ENCODE data around the gene LRRC39. TPM values are rescaled to one million over a fixed set of nuclear protein-coding genes. Genes with fewer than 3 reads are reported as not detected.

The LRRC39 gene
- total RNA-seq, 1 experiment from 2014 or later: 0.52 TPM

DNA sequence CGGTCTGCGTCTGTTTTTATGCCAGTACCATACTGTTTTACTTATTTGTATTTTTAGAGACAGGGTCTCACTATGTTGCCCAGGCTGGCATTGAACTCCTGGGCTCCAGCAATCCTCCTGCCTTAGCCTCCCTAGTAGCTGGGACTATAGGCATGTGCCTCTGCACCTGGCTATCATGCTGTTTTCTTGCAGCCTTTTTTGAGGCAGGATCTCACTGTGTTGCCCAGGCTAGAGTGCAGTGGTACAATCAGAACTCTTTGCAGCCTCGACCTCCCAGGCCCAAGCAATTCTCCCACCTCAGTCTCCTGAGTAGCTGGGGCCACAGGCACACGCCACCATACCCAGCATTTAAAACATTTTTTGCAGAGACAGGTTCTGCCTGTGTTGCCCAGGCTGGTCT, 5.3 kb upstream of the LRRC39 start:
- no peak for DNase-seq
- Histone ChIP-seq H3K4me3 (ENCODE audit: insufficient read depth, low read depth, low read length) (no peak overlapping the region), H3K27me3 (ENCODE audit: control insufficient read depth, insufficient read depth, low read length) (no peaks in the 10 kb centered on the region), H3K36me3 (replicated peaks; ENCODE audit: control insufficient read depth, insufficient read depth, low read length) (no peaks in the 10 kb centered on the region)

DNA sequence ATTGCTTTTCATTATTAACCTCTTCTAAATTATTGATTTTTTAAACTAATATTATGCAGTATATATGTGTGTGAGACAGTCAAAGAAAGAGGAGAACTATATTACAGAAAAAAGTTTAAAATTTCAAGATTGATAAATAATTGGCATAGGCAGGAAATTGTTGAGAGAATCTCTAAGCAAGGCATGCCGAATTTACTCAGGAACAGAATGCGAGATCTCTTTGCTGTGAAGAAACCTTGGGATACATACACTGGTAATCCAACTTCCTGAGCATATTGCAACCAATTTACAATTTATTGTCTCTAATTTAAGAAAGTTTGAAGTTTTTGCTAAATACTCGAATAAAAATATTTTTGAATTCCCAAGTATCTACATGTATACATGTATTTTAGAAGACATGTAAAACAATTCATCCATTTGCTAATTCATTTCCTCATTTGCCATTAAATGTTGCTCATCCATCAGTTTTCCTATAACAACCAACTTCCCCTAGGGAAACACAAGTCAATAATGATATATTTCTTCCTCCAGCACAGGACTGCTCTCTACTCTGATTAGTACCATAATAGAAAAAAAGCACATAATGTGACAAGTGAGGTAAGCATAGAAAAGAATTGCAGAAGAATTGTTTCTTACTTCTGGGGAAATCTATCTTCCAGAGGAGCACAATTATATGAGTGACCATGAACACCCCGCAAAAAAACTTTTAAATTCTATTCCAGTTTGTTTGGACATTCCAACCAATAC, 588 bp downstream of the LRRC39 start:
- no peak for DNase-seq
- H3K36me3 ChIP-seq (replicated peaks; ENCODE audit: control insufficient read depth, insufficient read depth, low read length): no peaks in the 10 kb centered on the region
- no peak overlapping the region for H3K4me3 ChIP-seq (ENCODE audit: insufficient read depth, low read depth, low read length)
- no peaks in the 10 kb centered on the region for H3K27me3 ChIP-seq (ENCODE audit: control insufficient read depth, insufficient read depth, low read length)

GRCh38 chr1:100168051-100168450, 10.0 kb downstream of the LRRC39 start:
- H3K27me3 ChIP-seq (ENCODE audit: control insufficient read depth, insufficient read depth, low read length): no peaks in the 10 kb centered on the region
- DNase-seq: no peak
- H3K36me3 ChIP-seq (replicated peaks; ENCODE audit: control insufficient read depth, insufficient read depth, low read length): no peaks in the 10 kb centered on the region
- no peak overlapping the region for H3K4me3 ChIP-seq (ENCODE audit: insufficient read depth, low read depth, low read length)

DNA sequence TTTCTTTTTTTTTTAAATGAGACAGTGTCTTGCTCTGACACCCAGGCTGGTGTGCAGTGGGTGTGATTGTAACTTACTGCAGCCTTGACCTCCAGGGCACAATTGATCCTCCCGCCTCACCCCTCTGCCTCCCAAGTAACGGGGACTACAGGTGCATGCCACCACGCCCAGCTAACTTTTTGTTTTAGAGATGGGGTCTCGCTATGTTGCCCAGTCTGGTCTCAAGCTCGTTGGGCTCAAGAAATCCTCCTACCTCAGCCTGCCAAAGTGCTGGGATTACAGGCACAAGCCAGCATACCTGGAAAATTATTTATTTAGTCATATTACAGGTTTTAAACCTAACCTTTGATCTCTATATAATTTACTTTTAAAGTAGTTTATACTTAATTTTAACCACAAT, 13.4 kb downstream of the LRRC39 start:
- H3K27me3 ChIP-seq (ENCODE audit: control insufficient read depth, insufficient read depth, low read length): no peaks in the 10 kb centered on the region
- no peak overlapping the region for H3K4me3 ChIP-seq (ENCODE audit: insufficient read depth, low read depth, low read length)
- H3K36me3 ChIP-seq (replicated peaks; ENCODE audit: control insufficient read depth, insufficient read depth, low read length): no peaks in the 10 kb centered on the region
- no peak for DNase-seq

DNA sequence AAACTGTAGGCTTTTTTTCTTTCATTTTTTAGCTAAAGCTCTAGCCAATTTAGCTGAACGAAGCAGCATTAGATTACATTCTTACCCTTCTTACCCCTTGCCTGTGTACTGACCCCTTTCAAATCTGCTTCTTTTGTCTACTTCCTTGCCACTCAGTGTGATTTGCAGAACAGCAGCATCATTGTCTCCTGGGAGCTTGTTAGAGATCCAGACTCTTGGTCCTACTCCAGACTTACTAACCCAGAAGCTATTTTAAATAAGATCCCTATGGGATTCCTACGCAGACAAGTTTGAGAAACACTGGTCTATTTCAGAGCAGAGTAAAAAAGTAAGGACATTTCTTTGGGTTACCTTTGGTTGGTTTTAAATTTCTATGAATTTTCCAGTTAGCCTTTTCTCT, 13.8 kb downstream of the LRRC39 start:
- Histone ChIP-seq H3K27me3 (ENCODE audit: control insufficient read depth, insufficient read depth, low read length) (no peaks in the 10 kb centered on the region), H3K36me3 (replicated peaks; ENCODE audit: control insufficient read depth, insufficient read depth, low read length) (no peaks in the 10 kb centered on the region)
- no peak for DNase-seq

GRCh38 chr1:100162881-100163280, 15.2 kb downstream of the LRRC39 start:
- no peak overlapping the region for H3K4me3 ChIP-seq (ENCODE audit: insufficient read depth, low read depth, low read length)
- no peak for DNase-seq
- no peaks in the 10 kb centered on the region for H3K36me3 ChIP-seq (replicated peaks; ENCODE audit: control insufficient read depth, insufficient read depth, low read length)
- H3K27me3 ChIP-seq (ENCODE audit: control insufficient read depth, insufficient read depth, low read length): no peaks in the 10 kb centered on the region

More for the DNA sequence above, 13.8 kb downstream of the LRRC39 start:
- H3K4me3 ChIP-seq (ENCODE audit: insufficient read depth, low read depth, low read length): no peak overlapping the region

DNA sequence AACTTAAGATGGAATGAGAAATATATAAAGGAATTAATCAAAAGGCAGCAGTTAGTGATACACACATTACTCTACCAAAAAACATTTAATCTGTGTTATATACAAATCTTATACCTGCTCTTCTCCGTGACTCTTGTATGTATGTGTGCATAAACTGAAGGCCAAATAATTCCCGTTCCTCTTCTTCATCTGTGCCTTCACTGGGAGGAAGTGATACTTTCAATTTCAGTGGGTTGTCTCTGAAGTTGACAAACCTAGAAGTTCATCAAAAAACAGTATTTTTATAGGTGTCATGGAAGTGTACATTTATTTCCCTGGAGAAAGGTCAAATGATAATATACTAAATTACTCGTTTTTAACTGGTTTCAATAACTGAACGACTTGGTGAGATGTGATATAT, 25.8 kb downstream of the LRRC39 start:
- peaks cover 1% of the 10 kb centered on the region; the same call in 1 of the 2 replicates for H3K36me3 ChIP-seq (replicated peaks; ENCODE audit: control insufficient read depth, insufficient read depth, low read length)
- H3K4me3 ChIP-seq (ENCODE audit: insufficient read depth, low read depth, low read length): no peak overlapping the region
- no peaks in the 10 kb centered on the region for H3K27me3 ChIP-seq (ENCODE audit: control insufficient read depth, insufficient read depth, low read length)
- DNase-seq: no peak

- no peak overlapping the region for H3K4me3 ChIP-seq (ENCODE audit: insufficient read depth, low read depth, low read length)
- H3K36me3 ChIP-seq (replicated peaks; ENCODE audit: control insufficient read depth, insufficient read depth, low read length): peaks cover 1% of the 10 kb centered on the region; the same call in 1 of the 2 replicates
- H3K27me3 ChIP-seq (ENCODE audit: control insufficient read depth, insufficient read depth, low read length): no peaks in the 10 kb centered on the region
- DNase-seq: no peak
Measured at GRCh38 chr1:100151679-100152078, 26.4 kb downstream of the LRRC39 start.

DNA sequence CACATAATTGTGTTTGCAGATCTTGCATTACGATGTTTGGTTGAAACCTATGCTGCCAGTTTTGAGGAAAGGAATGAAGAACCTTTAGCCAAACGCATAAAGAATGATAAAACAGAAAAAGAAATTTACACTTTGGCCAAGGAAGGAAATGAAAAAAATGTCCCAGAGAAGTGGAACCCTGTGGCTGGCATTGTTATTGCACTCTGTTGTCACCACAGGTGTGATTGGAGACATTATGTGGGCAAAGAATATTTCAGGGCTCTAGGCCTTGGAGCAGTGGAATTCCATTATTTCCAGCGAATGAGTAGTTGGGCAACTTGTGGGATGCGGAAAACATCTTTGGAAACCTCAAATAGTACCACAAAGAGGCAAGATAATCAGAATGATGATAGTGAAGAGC, 30.2 kb downstream of the LRRC39 start:
- peak; percentile 20 for DNase-seq
- Histone ChIP-seq H3K27me3 (ENCODE audit: control insufficient read depth, insufficient read depth, low read length) (no peaks in the 10 kb centered on the region), H3K4me3 (ENCODE audit: insufficient read depth, low read depth, low read length) (no peak overlapping the region), H3K36me3 (replicated peaks; ENCODE audit: control insufficient read depth, insufficient read depth, low read length) (peaks cover 1% of the 10 kb centered on the region; the same call in 1 of the 2 replicates)

DNA sequence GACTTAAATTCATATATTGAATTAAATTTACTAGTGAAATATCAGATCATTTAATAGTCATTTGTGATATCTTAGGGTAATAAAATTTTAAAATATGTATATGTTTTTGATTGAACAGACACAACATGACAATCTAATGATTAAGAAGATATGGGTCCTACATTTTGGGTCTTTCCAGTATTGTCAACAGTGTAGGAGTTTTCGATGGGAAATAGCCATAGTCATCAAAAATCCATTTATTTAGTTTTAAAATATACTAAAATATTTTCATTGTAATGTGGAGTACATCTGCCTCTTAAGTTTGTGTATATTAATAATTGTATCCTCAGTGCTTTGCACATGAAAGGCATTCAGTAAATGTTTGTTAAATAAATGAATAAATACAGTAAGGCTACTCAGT, 31.1 kb downstream of the LRRC39 start:
- Histone ChIP-seq H3K36me3 (replicated peaks; ENCODE audit: control insufficient read depth, insufficient read depth, low read length) (peaks cover 1% of the 10 kb centered on the region; the same call in 1 of the 2 replicates), H3K27me3 (ENCODE audit: control insufficient read depth, insufficient read depth, low read length) (no peaks in the 10 kb centered on the region), H3K4me3 (ENCODE audit: insufficient read depth, low read depth, low read length) (no peak overlapping the region)
- no peak for DNase-seq

- Histone ChIP-seq H3K36me3 (replicated peaks; ENCODE audit: control insufficient read depth, insufficient read depth, low read length) (peaks cover 5% of the 10 kb centered on the region), H3K4me3 (ENCODE audit: insufficient read depth, low read depth, low read length) (no peak overlapping the region), H3K27me3 (ENCODE audit: control insufficient read depth, insufficient read depth, low read length) (no peaks in the 10 kb centered on the region)
- no peak for DNase-seq
Measured at GRCh38 chr1:100145116-100145515, 32.9 kb downstream of the LRRC39 start.

DNA sequence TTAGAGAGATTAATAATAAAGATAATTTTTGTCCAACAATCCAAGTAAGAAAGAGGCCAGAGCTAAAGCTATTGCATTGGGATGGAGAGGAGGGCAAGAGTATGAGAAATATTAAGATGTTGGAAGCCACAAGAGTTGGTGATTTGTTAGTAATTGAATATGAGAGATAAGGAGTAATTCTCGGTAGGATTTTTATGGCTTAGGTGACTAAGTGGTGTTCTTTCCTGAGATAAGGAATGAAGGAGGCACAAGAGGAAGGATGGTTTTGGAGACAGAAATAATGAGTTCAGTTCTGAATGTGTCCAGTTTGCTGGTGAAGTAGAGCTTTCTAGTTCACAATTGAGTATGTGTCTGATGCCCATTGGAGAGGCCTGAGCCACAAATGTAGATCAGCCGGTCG, 35.7 kb downstream of the LRRC39 start:
- no peaks in the 10 kb centered on the region for H3K27me3 ChIP-seq (ENCODE audit: control insufficient read depth, insufficient read depth, low read length)
- H3K4me3 ChIP-seq (ENCODE audit: insufficient read depth, low read depth, low read length): no peak overlapping the region
- H3K36me3 ChIP-seq (replicated peaks; ENCODE audit: control insufficient read depth, insufficient read depth, low read length): peaks cover 4% of the 10 kb centered on the region
- no peak for DNase-seq

GRCh38 chr1:100141192-100141591, 36.9 kb downstream of the LRRC39 start:
- Histone ChIP-seq H3K27me3 (ENCODE audit: control insufficient read depth, insufficient read depth, low read length) (no peaks in the 10 kb centered on the region), H3K36me3 (replicated peaks; ENCODE audit: control insufficient read depth, insufficient read depth, low read length) (peaks cover 4% of the 10 kb centered on the region), H3K4me3 (ENCODE audit: insufficient read depth, low read depth, low read length) (no peak overlapping the region)
- DNase-seq: no peak

- Histone ChIP-seq H3K36me3 (replicated peaks; ENCODE audit: control insufficient read depth, insufficient read depth, low read length) (peaks cover 4% of the 10 kb centered on the region), H3K4me3 (ENCODE audit: insufficient read depth, low read depth, low read length) (no peak overlapping the region), H3K27me3 (ENCODE audit: control insufficient read depth, insufficient read depth, low read length) (no peaks in the 10 kb centered on the region)
- no peak for DNase-seq
Measured at GRCh38 chr1:100137602-100138001, 40.5 kb downstream of the LRRC39 start.

GRCh38 chr1:100134872-100135271, 43.2 kb downstream of the LRRC39 start:
- H3K36me3 ChIP-seq (replicated peaks; ENCODE audit: control insufficient read depth, insufficient read depth, low read length): no peaks in the 10 kb centered on the region; the same call in none of the 2 replicates
- no peaks in the 10 kb centered on the region for H3K27me3 ChIP-seq (ENCODE audit: control insufficient read depth, insufficient read depth, low read length)
- no peak for DNase-seq
- no peak overlapping the region for H3K4me3 ChIP-seq (ENCODE audit: insufficient read depth, low read depth, low read length)

All from H7 (cell line).